Measurements from ENCODE around the gene UQCRC1.

UQCRC1 gene

GRCh38 chr3:48641396-48641795 is 31.9 kb upstream of the UQCRC1 start:
- TF ChIP-seq CTCF (IDR thresholded peaks at IDR 0.05; ENCODE audit: low read depth, low read length, missing control alignments), result no peak

DNA sequence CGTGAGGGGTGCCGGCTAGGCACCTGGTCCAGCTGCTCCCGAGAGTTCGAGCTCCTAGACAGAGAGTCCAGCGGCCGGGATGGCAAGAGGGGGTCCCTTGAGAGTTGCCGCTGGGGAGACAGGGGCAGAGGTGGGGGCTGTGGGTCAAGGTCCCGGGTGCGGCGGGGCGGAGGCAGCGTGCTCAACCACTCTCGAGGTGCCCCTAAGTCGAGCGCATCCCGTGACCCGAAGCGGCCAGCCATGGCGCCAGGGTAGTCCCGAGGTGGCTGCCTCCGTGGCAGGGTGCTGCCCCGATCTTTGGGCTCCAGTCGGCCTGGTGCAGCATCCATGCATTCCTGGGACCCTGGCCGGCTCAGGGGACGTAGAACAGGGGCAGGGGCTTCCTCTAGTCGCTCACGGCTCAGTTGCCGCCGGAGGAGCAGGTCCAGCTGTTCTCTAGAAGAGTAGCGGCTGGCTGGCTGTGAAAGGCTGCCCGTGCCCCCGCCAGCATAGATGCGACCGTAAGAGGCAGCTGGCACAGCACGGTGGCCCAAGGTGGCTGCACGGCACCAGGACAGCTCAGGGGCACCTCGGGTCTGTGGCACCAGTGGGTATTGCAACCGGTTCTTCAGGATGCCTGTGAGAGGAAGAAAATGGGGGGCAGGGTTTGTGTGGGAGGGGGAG is 30.6 kb upstream of the UQCRC1 start:
- no peak overlapping the region for H3K4me3 ChIP-seq (replicated peaks; ENCODE audit: low read depth, low read length)
- TF ChIP-seq CTCF (IDR thresholded peaks at IDR 0.05; ENCODE audit: low read depth, low read length, missing control alignments), result no peak
- no peak for DNase-seq (ENCODE audit: extremely low read depth, low read depth)

More at GRCh38 chr3:48641396-48641795, 31.9 kb upstream of the UQCRC1 start:
- DNase-seq (ENCODE audit: extremely low read depth, low read depth), result no peak
- no peak overlapping the region for H3K4me3 ChIP-seq (replicated peaks; ENCODE audit: low read depth, low read length)

GRCh38 chr3:48637305-48637704 is 27.9 kb upstream of the UQCRC1 start:
- no peak overlapping the region for H3K4me3 ChIP-seq (replicated peaks; ENCODE audit: low read depth, low read length)
- no peak for TF ChIP-seq CTCF (IDR thresholded peaks at IDR 0.05; ENCODE audit: low read depth, low read length, missing control alignments)
- DNase-seq (ENCODE audit: extremely low read depth, low read depth), result no peak

- TF ChIP-seq CTCF (IDR thresholded peaks at IDR 0.05; ENCODE audit: low read depth, low read length, missing control alignments), result no peak
- DNase-seq (ENCODE audit: extremely low read depth, low read depth), result peak; percentile 12
- H3K4me3 ChIP-seq (replicated peaks; ENCODE audit: low read depth, low read length), result peak overlapping the region; percentile 91
Measured at GRCh38 chr3:48636149-48636655, 26.8 kb upstream of the UQCRC1 start.

GRCh38 chr3:48635222-48636021 is 26.0 kb upstream of the UQCRC1 start, which contains the start of gene SLC26A6:
SLC26A6 (minus strand) TSS chr3:48635461; CDS start chr3:48635393, 68 bp downstream.
- peak; percentile 72 for DNase-seq (ENCODE audit: extremely low read depth, low read depth)
- peak within 1 kb of the TSS; percentile 91 for H3K4me3 ChIP-seq (replicated peaks; ENCODE audit: low read depth, low read length)
- TF ChIP-seq CTCF (IDR thresholded peaks at IDR 0.05; ENCODE audit: low read depth, low read length, missing control alignments), result peak; percentile 63

DNA sequence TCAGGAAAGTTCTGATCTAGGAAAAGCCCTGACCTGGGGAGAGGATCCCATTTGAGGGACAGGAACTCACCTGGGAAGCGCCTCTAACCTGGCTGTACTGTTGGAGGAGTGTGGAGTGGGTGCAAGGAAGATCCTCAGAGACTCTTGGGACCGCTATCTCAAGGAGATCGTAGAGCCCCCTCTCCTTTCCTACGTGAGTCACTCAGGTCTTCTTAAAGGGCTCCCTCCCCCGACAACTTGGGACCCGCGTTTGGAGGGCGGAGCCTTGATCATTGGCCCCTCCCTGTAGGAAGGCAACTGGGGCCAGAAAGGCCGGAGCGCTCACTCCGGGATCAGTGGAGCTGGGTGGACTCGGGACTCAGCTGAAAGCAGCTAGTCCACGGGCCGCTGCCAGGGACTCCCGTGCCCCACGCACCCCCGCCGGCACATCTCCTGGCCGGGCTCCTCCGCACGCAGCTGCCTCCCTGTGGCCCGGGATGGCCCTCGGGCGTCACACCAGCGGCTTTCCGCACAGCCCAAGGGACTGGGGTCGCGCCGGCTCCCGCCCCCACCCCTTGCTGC is 25.3 kb upstream of the UQCRC1 start:
- DNase-seq (ENCODE audit: extremely low read depth, low read depth), result peak; percentile 29
- peak overlapping the region; percentile 91 for H3K4me3 ChIP-seq (replicated peaks; ENCODE audit: low read depth, low read length)
- TF ChIP-seq CTCF (IDR thresholded peaks at IDR 0.05; ENCODE audit: low read depth, low read length, missing control alignments), result no peak
